ENCODE measurements around the gene PA2G4.
"Not testable (repeated sequence)": the region's sequence is repeated elsewhere in the genome, so short reads cannot be mapped to it uniquely, and the experiment has no call there.

The PA2G4 gene

DNA sequence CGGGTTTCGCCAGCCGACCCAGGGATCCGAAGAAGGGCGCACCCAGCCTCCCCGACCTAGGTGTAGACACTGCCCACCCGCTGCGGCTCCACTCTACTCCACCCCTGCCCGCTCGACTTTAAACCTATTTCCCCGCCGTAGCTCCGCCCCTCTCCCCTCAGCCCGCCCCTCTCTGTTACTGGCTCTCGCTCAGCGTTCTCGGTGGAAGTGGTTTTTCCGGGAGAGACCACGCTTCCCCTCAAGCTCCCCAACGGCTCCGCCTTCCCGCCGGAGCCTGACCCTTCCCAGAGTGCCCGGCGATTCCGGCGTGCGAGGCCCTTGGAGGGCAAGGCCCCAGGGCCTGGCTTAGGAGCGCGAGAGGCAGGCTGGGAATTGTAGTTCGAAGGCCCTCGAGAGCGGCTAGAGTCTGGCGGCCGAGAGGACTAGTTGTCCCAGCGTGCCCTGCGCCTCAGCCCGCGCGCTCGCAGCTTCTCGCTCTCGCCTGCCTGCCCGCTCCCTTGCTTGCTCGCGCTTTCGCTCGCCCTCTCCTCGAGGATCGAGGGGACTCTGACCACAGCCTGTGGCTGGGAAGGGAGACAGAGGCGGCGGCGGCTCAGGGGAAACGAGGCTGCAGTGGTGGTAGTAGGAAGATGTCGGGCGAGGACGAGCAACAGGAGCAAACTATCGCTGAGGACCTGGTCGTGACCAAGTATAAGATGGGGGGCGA is at the start of gene PA2G4:
TSS of gene PA2G4 (plus strand) at position 451 of the 706 bp plus-strand sequence. CDS start at position 630, 179 bp downstream.
- peak; percentile 98 for DNase-seq (ENCODE audit: low spot score)
- no peak for FAIRE-seq

DNA sequence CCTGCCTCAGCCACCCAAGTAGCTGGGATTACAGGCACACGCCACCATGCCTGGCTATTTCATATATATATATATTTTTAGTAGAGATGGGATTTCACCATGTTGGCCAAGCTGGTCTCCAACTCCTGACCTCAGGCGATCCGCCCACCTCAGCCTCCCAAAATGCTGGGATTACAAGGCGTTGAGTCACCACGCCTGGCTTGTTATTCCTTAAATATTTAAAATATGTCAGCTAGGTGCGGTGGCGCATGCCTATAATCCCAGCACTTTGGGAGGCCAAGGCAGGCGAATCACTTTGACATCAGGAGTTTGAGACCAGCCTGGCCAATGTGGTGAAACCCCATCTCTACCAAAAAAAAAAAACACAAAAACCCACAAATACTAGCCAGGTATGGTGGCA is 44.4 kb upstream of the PA2G4 start:
- DNase-seq (ENCODE audit: low spot score); FAIRE-seq: not testable (repeated sequence)

DNA sequence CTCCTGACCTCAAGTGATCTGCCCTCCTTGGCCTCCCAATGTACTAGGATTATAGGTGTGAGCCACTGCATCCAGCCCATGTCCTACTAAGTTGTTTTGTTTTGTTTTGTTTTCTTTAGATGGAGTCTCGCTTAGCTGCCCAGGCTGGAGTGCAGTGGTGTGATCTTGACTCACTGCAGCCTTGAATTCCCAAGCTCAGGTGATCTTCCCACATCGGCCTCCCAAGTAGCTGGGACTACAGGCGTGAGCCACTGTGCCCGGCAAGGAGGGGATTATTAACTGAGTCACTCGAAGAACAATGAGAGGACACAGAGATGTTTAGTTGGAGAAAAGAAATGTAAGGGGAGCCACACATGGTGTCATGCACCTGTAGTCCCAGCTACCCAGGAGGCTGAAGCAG is 42.4 kb upstream of the PA2G4 start:
- FAIRE-seq (no peak), DNase-seq (ENCODE audit: low spot score) (no peak)

DNA sequence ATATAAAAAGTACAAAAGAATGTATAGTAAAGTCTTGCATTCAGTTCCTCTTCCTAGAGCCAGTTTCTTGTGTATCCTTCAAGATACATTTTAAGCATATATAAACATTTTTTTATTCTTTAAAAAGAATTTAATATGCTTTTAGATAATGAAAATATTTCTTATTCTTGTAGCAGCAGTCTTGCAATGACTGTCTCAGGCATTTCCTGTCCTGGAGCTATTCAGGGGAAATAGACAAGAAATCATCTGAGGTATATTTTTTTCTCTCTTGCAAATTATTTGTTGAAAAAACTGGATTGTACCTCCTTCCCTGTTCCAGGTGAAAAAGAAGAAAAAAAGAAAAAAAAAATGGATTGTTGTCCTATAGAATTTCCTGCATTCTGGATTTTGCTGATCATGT is 41.4 kb upstream of the PA2G4 start:
- no peak for FAIRE-seq

GRCh38 chr12:56071648-56072047 is 32.7 kb upstream of the PA2G4 start:
- FAIRE-seq (no peak), DNase-seq (ENCODE audit: low spot score) (no peak)

More for the DNA sequence above, 41.4 kb upstream of the PA2G4 start:
- DNase-seq (ENCODE audit: low spot score), result no peak

DNA sequence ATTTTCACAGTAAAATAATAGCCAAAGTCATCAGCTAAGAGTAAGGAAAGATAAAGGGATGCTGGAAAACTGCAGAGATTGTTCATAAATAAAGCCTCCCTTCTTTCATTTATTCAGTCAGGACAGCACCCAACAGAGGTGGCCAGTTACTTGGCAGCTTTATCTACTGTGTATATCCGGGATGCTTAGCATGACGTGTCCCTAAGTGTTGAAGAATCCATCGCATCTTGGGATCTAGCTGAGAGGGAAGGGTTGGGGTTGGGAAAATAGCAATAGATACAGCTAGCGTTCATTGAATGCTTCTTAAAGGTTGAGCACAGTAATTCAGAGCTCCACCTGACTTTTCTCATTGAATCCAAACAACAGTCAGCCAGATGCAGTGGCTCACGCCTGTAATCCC is 30.0 kb upstream of the PA2G4 start:
- no peak for FAIRE-seq

DNA sequence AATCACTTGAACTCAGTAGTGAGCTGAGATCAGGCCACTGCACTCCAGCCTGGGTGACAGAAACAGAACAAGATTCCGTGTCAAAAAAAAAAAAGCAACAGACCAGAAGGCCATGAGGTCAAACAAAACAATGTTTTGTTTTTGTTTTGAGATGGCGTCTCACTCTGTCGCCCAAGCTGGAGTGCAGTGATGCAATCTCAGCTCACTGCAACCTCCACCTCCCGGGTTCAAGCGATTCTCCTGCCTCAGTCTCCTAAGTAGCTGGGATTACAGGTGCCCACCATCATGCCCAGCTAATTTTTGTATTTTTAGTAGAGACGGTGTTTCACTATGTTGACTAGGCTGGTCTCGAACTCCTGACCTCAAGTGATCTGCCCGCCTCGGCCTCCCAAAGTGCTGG is 26.4 kb upstream of the PA2G4 start:
- not testable (repeated sequence) for DNase-seq (ENCODE audit: low spot score); FAIRE-seq

More for the DNA sequence above, 30.0 kb upstream of the PA2G4 start:
- no peak for DNase-seq (ENCODE audit: low spot score)

- DNase-seq (ENCODE audit: low spot score) (no peak), FAIRE-seq (no peak)
Observed at GRCh38 chr12:56078427-56078826, 25.9 kb upstream of the PA2G4 start.

DNA sequence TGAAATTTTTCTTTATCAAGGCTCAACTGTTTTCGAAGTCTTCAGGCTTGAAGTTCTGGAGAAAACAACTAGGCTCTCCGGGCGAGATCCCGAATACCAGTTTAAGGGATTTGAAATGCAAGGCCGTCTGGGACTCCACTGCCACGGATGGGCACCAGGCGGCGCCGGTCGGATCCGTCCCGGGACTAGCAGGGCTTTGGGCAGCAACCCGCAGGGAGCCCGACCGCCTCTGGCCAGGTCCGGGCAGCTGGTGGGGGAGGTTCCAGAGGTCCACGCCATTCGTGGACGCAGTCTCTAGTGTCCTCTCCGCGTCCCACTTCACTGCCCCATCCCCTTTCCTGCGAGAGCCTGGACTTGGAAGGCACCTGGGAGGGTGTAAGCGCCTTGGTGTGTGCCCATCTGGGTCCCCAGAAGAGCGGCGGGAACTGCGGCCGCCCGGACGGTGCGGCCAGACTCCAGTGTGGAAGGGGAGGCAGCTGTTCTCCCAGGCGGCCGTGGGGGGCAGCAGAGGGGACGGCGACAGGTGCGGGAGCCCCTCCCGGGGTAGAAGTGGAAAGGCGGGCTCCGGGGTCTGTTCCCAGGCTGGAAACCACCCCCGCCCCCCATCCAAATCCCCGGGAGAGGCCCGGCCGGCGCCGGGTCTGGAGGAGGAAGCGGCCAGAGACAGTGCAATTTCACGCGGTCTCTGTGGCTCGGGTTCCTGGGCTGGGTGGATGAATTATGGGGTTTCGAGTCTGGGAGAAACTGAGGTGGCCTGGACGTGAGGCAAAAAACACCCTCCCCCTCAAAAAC is 25.2 kb upstream of the PA2G4 start:
- no peak for FAIRE-seq

DNA sequence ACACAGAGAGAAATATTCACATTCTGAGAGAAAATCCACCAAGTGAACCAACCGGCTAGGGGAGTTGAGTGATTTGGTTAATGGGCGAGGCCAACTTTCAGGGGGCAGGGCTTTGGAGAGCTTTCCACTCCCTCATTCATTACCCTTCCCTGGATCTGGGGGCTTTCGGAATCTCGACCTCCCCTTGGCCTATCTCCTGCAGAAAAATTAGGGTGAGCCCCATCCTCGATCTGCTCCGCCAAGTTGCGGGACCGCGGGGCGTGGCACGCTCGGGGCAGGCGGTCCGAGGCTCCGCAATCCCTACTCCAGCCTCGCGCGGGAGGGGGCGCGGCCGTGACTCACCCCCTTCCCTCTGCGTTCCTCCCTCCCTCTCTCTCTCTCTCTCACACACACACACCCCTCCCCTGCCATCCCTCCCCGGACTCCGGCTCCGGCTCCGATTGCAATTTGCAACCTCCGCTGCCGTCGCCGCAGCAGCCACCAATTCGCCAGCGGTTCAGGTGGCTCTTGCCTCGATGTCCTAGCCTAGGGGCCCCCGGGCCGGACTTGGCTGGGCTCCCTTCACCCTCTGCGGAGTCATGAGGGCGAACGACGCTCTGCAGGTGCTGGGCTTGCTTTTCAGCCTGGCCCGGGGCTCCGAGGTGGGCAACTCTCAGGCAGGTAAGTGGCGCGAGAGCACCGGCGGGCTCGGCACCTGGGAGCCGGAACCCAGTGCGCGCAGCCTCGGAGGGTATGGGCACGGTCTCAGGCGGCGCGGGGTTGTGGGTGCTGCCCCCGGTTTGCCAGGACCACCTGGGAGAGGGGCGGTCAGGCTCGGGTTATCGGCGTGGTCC is 24.4 kb upstream of the PA2G4 start, which contains the start of gene ERBB3:
TSS of gene ERBB3 (plus strand) at position 443 of the 833 bp plus-strand sequence. CDS start at position 579, 136 bp downstream.
- DNase-seq (ENCODE audit: low spot score), result peak; percentile 92
- peak; percentile 95 for FAIRE-seq

More for the DNA sequence above, 25.2 kb upstream of the PA2G4 start:
- DNase-seq (ENCODE audit: low spot score), result peak; percentile 88

DNA sequence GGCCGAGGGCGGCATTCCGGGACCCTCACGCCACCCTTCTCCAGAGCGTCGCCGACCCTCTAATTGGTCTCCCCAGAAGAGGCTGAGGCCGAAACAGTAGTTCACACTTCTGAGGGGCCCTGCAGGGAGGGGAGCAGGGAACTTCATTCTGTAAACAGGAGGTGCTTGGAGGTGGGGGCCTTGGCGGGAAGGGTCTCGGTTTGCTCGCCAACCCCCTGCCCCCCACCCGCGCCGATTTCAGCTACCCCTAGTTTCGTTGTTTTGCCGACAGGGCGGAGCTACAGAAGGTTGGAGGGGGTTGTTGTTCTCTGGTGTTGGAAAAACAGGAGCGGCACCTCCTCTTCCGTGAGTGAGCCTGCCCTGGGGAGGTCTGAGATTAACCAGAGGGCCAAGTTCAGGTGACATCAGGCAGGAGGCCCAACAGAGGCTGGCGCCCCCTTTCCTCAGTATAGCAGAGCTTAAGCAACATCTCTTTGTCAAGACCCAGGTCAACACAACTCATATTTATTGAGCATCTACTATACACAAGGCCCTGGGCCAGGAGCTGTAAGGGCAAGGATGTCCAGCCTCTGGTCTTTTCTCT is 23.7 kb upstream of the PA2G4 start:
- DNase-seq (ENCODE audit: low spot score), result no peak
- no peak for FAIRE-seq

- FAIRE-seq (no peak), DNase-seq (ENCODE audit: low spot score) (no peak)
Observed at GRCh38 chr12:56081393-56082347, 22.7 kb upstream of the PA2G4 start.

DNA sequence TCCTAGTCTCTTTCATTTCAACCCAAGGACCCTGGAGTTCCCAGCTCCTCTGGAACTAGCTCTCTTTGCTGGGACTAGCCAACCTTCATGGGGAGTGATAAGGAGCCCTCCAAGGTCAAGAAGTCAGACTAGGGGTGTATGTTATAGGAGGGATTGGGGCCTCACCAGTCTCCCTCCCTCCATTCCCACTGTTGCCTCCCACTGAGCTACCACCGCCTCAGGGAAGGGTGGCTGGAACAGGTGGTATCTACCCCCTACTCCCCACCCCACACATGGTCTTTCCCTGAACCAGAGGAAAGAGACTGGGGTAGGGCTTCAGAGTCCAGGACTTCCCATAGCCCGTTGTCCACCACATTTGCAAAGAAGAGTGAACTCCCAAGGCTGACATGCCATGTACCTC is 22.0 kb upstream of the PA2G4 start:
- DNase-seq (ENCODE audit: low spot score) (no peak), FAIRE-seq (no peak)

- FAIRE-seq, result no peak
- DNase-seq (ENCODE audit: low spot score), result no peak
Observed at GRCh38 chr12:56082967-56083366, 21.4 kb upstream of the PA2G4 start.

DNA sequence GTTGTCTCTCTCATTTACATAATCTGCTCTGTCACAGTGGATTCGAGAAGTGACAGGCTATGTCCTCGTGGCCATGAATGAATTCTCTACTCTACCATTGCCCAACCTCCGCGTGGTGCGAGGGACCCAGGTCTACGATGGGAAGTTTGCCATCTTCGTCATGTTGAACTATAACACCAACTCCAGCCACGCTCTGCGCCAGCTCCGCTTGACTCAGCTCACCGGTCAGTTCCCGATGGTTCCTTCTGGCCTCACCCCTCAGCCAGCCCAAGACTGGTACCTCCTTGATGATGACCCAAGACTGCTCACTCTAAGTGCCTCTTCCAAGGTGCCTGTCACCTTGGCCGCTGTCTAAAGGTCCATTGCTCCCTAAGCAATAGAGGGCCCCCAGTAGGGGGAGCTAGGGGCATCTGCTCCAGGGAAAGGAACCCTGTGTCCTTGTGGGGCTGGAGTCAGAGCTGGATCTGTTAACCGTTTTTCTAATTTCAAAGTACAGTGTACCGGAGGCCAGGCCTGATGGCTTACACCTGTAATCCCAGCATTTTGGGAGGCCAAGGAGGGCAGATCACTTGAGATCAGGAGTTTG is 19.3 kb upstream of the PA2G4 start:
- FAIRE-seq, result no peak
- no peak for DNase-seq (ENCODE audit: low spot score)

GRCh38 chr12:56086096-56086495 is 18.3 kb upstream of the PA2G4 start:
- no peak for FAIRE-seq

GRCh38 chr12:56086608-56087007 is 17.8 kb upstream of the PA2G4 start:
- DNase-seq (ENCODE audit: low spot score), result no peak
- FAIRE-seq, result no peak

More at GRCh38 chr12:56086096-56086495, 18.3 kb upstream of the PA2G4 start:
- no peak for DNase-seq (ENCODE audit: low spot score)

- no peak for FAIRE-seq
- no peak for DNase-seq (ENCODE audit: low spot score)
Observed at GRCh38 chr12:56087220-56087619, 17.1 kb upstream of the PA2G4 start.

DNA sequence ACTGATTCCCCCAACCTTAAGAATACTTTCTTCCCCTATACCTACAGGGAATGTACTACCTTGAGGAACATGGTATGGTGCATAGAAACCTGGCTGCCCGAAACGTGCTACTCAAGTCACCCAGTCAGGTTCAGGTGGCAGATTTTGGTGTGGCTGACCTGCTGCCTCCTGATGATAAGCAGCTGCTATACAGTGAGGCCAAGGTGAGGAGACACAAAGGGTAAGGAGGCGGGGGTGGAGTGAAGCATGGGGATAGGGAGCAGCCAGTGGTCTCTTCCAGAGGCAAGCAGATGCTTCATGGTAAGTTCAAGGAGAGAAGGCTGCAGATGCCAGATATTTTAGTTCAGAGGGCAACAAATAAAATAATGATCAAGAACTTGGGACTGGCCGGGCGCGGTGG is 6.6 kb upstream of the PA2G4 start:
- no peak for DNase-seq (ENCODE audit: low spot score)
- no peak for FAIRE-seq

GRCh38 chr12:56098592-56098991 is 5.8 kb upstream of the PA2G4 start:
- no peak for FAIRE-seq
- no peak for DNase-seq (ENCODE audit: low spot score)

Data from urothelium cell line (cell line).